Ovary (tissue), 3 donors: Measurements from ENCODE around the gene RETREG3.

Source experiments
- CTCF ChIP-seq, 3 donors: fragments of 450-650 bp in 2 of 3; fragments of 200-600 bp in 1 of 3; IDR thresholded peaks; one replicate each; pipeline versions ENCODE4 v1.5.1 to v1.8.0; 2016 to 2022; ENCODE audit warnings: antibody characterized with exemption in 3 of 3, mild to moderate bottlenecking in 1 of 3
- POLR2A ChIP-seq: fragments of 450-650 bp; IDR thresholded peaks from one replicate; pipeline ENCODE4 v1.6.1; 2017; ENCODE audit warnings: antibody characterized with exemption, mild to moderate bottlenecking, moderate library complexity
- donor health status: DM: no; HTN: no; CAD: no.

- peak; percentile 55 for TF ChIP-seq POLR2A
- TF ChIP-seq CTCF (IDR thresholded peaks at IDR 0.05) = no peak
Measured at GRCh38 chr17:42561897-42562387, 47.2 kb downstream of the RETREG3 start, which contains the start of gene COASY.
